HEK293 (cell line): Measurements from ENCODE around the gene SFMBT2.

Experiments used
- CTCF ChIA-PET: fragments of 350-600 bp; formaldehyde crosslinking; extraction: SDS; loops from one replicate; lab custom pipeline; 2021; ENCODE audit warnings: antibody characterized with exemption; lab: Yijun Ruan, JAX
- POLR2A ChIA-PET: fragments of 300-600 bp; formaldehyde crosslinking; extraction: SDS; loops from one replicate; lab custom pipeline; 2020; ENCODE audit warnings: antibody characterized with exemption, inconsistent platforms; lab: Yijun Ruan, JAX
- H3K27ac ChIP-seq: fragments of 200-500 bp; sonication (Bioruptor generic); 2 replicates; pipeline ENCODE4 v1.5.1; 2014; ENCODE audit warnings: low read depth, low read length, control low read depth, inconsistent platforms; ENCODE audit errors: extremely low read depth
- H3K36me3 ChIP-seq, 2 experiments: fragments of 200-500 bp in 1 of 2; sonication (Bioruptor generic) in 1 of 2; 1 replicate in 1 of 2; 2 replicates in 1 of 2; pipeline ENCODE4 v1.5.1; 2014 to 2017; ENCODE audit warnings: inconsistent platforms in 2 of 2, low read length in 2 of 2; ENCODE audit not compliant: control insufficient read depth in 2 of 2, insufficient read depth in 1 of 2
- H3K4me1 ChIP-seq: fragments of 200-500 bp; sonication (Bioruptor generic); 2 replicates; pipeline ENCODE4 v1.5.1; 2014; ENCODE audit warnings: mild to moderate bottlenecking, low read length, inconsistent platforms; ENCODE audit not compliant: control insufficient read depth, insufficient read depth
- H3K4me3 ChIP-seq: 2 replicates; pipeline ENCODE4 v1.5.1; 2011; ENCODE audit warnings: low read depth, mild to moderate bottlenecking, control low read depth, low read length, moderate library complexity
- H3K9me3 ChIP-seq: fragments of 200-500 bp; sonication (Bioruptor generic); 2 replicates; pipeline ENCODE4 v1.5.1; 2014; ENCODE audit warnings: low read depth, low read length, inconsistent platforms; ENCODE audit not compliant: control insufficient read depth, insufficient read depth
- GLIS2 ChIP-seq: fragments of 450-650 bp; formaldehyde crosslinking; IDR thresholded peaks from 2 replicates; pipeline ENCODE4 v1.5.1; 2016; ENCODE audit warnings: missing biosample characterization, missing genetic modification characterization
- KLF16 ChIP-seq: fragments of 450-650 bp; formaldehyde crosslinking; IDR thresholded peaks from 2 replicates; pipeline ENCODE4 v1.5.1; 2017; ENCODE audit warnings: missing biosample characterization, missing genetic modification characterization
- MEIS1 ChIP-seq: sonication (generic); formaldehyde crosslinking; IDR thresholded peaks from 2 replicates; pipeline ENCODE4 v1.8.1; 2022; ENCODE audit warnings: missing genetic modification reagents, mild to moderate bottlenecking, borderline replicate concordance
- WT1 ChIP-seq: fragments of 450-650 bp; formaldehyde crosslinking; IDR thresholded peaks from 2 replicates; pipeline ENCODE4 v1.5.1; 2016; ENCODE audit warnings: missing biosample characterization, missing genetic modification characterization
- YY2 ChIP-seq: fragments of 450-650 bp; formaldehyde crosslinking; IDR thresholded peaks from 2 replicates; pipeline ENCODE4 v1.5.1; 2016; ENCODE audit warnings: missing biosample characterization, missing genetic modification characterization
- ZBTB1 ChIP-seq: fragments of 450-650 bp; formaldehyde crosslinking; IDR thresholded peaks from 2 replicates; pipeline ENCODE4 v1.5.1; 2016; ENCODE audit warnings: missing biosample characterization, missing genetic modification characterization
- ZEB2 ChIP-seq: fragments of 450-650 bp; formaldehyde crosslinking; IDR thresholded peaks from 2 replicates; pipeline ENCODE4 v1.5.1; 2016; ENCODE audit warnings: missing biosample characterization, missing genetic modification characterization
- ZNF10 ChIP-seq: fragments of 450-650 bp; formaldehyde crosslinking; IDR thresholded peaks from 2 replicates; pipeline ENCODE4 v1.5.1; 2017; ENCODE audit warnings: missing biosample characterization, missing genetic modification characterization
- ZNF175 ChIP-seq: fragments of 450-650 bp; formaldehyde crosslinking; IDR thresholded peaks from 2 replicates; pipeline ENCODE4 v1.5.1; 2016; ENCODE audit warnings: missing biosample characterization, missing genetic modification characterization
- ZNF19 ChIP-seq: fragments of 450-650 bp; formaldehyde crosslinking; IDR thresholded peaks from 2 replicates; pipeline ENCODE4; 2016; ENCODE audit warnings: missing biosample characterization, missing genetic modification characterization, low read depth
- ZNF2 ChIP-seq: fragments of 450-650 bp; formaldehyde crosslinking; IDR thresholded peaks from 2 replicates; pipeline ENCODE4 v1.5.1; 2016; ENCODE audit warnings: missing biosample characterization, missing genetic modification characterization
- ZNF404 ChIP-seq: fragments of 450-650 bp; formaldehyde crosslinking; IDR thresholded peaks from 2 replicates; pipeline ENCODE4 v1.5.1; 2017; ENCODE audit warnings: missing biosample characterization, missing genetic modification characterization
- ZNF416 ChIP-seq: fragments of 450-650 bp; formaldehyde crosslinking; IDR thresholded peaks from 2 replicates; pipeline ENCODE4 v1.5.1; 2016; ENCODE audit warnings: missing biosample characterization, missing genetic modification characterization
- ZNF433 ChIP-seq: fragments of 450-650 bp; formaldehyde crosslinking; IDR thresholded peaks from 2 replicates; pipeline ENCODE4 v1.5.1; 2016; ENCODE audit warnings: missing biosample characterization, missing genetic modification characterization, low read depth
- ZNF48 ChIP-seq: fragments of 450-650 bp; formaldehyde crosslinking; IDR thresholded peaks from 2 replicates; pipeline ENCODE4 v1.5.1; 2016; ENCODE audit warnings: missing biosample characterization, missing genetic modification characterization
- ZNF530 ChIP-seq: fragments of 450-650 bp; formaldehyde crosslinking; IDR thresholded peaks from 2 replicates; pipeline ENCODE4 v1.5.1; 2016; ENCODE audit warnings: low read depth, missing biosample characterization, missing genetic modification characterization
- ZNF560 ChIP-seq: fragments of 450-650 bp; formaldehyde crosslinking; IDR thresholded peaks from 2 replicates; pipeline ENCODE4 v1.5.1; 2017; ENCODE audit warnings: missing biosample characterization, missing genetic modification characterization, borderline replicate concordance
- ZNF571 ChIP-seq: fragments of 450-650 bp; formaldehyde crosslinking; IDR thresholded peaks from 2 replicates; pipeline ENCODE4 v1.5.0; 2017; ENCODE audit warnings: missing biosample characterization, missing genetic modification characterization
- ZNF654 ChIP-seq: fragments of 450-650 bp; formaldehyde crosslinking; IDR thresholded peaks from 2 replicates; pipeline ENCODE4 v1.5.1; 2016; ENCODE audit warnings: low read depth, missing biosample characterization, missing genetic modification characterization
- ZNF768 ChIP-seq: fragments of 450-650 bp; formaldehyde crosslinking; IDR thresholded peaks from 2 replicates; pipeline ENCODE4 v1.5.1; 2018; ENCODE audit warnings: missing biosample characterization, mild to moderate bottlenecking, missing genetic modification characterization
- ZNF777 ChIP-seq: fragments of 450-650 bp; formaldehyde crosslinking; IDR thresholded peaks from 2 replicates; pipeline ENCODE4 v1.5.1; 2017; ENCODE audit warnings: missing biosample characterization, missing genetic modification characterization, borderline replicate concordance
- ZNF792 ChIP-seq: fragments of 450-650 bp; formaldehyde crosslinking; IDR thresholded peaks from 2 replicates; pipeline ENCODE4 v1.5.1; 2016; ENCODE audit warnings: missing biosample characterization, missing genetic modification characterization
- TF ChIP-seq, protein P1 (sequence below): fragments of 450-650 bp; formaldehyde crosslinking; IDR thresholded peaks from 2 replicates; pipeline ENCODE4 v1.5.1; 2016; ENCODE audit warnings: missing biosample characterization, missing genetic modification characterization
- TF ChIP-seq, protein P2 (sequence below): fragments of 450-650 bp; IDR thresholded peaks from 2 replicates; pipeline ENCODE4 v1.5.1; 2018; ENCODE audit warnings: missing biosample characterization, mild to moderate bottlenecking, missing genetic modification characterization
- TF ChIP-seq, protein P3 (sequence below): fragments of 450-650 bp; formaldehyde crosslinking; IDR thresholded peaks from 2 replicates; pipeline ENCODE4 v1.5.1; 2016; ENCODE audit warnings: missing biosample characterization, missing genetic modification characterization
- TF ChIP-seq, protein P4 (sequence below): fragments of 450-650 bp; formaldehyde crosslinking; optimal IDR thresholded peaks from 2 replicates; pipeline ENCODE3; 2016; ENCODE audit warnings: missing biosample characterization, mild to moderate bottlenecking, missing genetic modification characterization
- TF ChIP-seq, protein P5 (sequence below): fragments of 450-650 bp; formaldehyde crosslinking; IDR thresholded peaks from 2 replicates; pipeline ENCODE4 v1.5.1; 2017; ENCODE audit warnings: missing biosample characterization, missing genetic modification characterization
- TF ChIP-seq, protein P6 (sequence below): fragments of 450-650 bp; formaldehyde crosslinking; IDR thresholded peaks from 2 replicates; pipeline ENCODE4 v1.5.1; 2017; ENCODE audit warnings: missing biosample characterization, missing genetic modification characterization

The SFMBT2 gene

DNA sequence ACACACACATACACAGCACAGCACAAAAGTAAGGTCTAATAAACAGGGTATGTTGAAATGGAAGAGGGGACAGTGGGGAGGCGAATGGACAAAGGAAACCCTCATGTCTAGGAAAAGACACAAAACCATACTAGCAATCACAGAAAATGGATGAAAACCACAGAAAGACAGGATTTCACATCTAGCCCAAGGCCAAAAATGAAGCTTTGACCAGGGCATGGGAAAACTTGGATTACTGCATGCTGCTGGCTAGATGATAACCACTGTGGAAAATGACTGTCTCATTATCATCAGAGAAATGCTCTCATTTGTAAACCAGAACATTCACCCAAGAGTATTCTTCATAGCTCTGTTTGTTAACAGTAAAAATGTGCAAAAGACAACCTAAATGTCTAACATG lies 88.2 kb downstream of the SFMBT2 start:
- no peak for TF ChIP-seq ZNF777 (tag by site-specific recombination)
- TF ChIP-seq ZNF2 (tag by site-specific recombination): no peak
- no peak for TF ChIP-seq MEIS1 (CRISPR knock-in tag)
- TF ChIP-seq, protein P1, sequence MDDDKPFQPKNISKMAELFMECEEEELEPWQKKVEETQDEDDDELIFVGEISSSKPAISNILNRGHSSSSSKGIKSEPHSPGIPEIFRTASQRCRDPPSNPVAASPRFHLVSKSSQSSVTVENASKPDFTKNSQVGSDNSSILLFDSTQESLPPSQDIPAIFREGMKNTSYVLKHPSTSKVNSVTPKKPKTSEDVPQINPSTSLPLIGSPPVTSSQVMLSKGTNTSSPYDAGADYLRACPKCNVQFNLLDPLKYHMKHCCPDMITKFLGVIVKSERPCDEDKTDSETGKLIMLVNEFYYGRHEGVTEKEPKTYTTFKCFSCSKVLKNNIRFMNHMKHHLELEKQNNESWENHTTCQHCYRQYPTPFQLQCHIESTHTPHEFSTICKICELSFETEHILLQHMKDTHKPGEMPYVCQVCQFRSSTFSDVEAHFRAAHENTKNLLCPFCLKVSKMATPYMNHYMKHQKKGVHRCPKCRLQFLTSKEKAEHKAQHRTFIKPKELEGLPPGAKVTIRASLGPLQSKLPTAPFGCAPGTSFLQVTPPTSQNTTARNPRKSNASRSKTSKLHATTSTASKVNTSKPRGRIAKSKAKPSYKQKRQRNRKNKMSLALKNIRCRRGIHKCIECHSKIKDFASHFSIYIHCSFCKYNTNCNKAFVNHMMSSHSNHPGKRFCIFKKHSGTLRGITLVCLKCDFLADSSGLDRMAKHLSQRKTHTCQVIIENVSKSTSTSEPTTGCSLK (tag by site-specific recombination): no peak
- no peak for TF ChIP-seq ZBTB1 (tag by site-specific recombination)
- no peak for TF ChIP-seq ZNF792 (tag by site-specific recombination)
- TF ChIP-seq ZNF530 (tag by site-specific recombination): no peak
- TF ChIP-seq, protein P2, sequence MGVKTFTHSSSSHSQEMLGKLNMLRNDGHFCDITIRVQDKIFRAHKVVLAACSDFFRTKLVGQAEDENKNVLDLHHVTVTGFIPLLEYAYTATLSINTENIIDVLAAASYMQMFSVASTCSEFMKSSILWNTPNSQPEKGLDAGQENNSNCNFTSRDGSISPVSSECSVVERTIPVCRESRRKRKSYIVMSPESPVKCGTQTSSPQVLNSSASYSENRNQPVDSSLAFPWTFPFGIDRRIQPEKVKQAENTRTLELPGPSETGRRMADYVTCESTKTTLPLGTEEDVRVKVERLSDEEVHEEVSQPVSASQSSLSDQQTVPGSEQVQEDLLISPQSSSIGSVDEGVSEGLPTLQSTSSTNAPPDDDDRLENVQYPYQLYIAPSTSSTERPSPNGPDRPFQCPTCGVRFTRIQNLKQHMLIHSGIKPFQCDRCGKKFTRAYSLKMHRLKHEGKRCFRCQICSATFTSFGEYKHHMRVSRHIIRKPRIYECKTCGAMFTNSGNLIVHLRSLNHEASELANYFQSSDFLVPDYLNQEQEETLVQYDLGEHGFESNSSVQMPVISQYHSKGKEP (tag by site-specific recombination): no peak
- no peak for TF ChIP-seq ZNF560 (tag by site-specific recombination)
- TF ChIP-seq KLF16 (tag by site-specific recombination): no peak
- Histone ChIP-seq H3K4me1 (peaks cover 14% of the 10 kb centered on the region), H3K36me3 (no peaks in the 10 kb centered on the region), H3K27ac (no peak overlapping the region), H3K4me3 (no peak overlapping the region), H3K9me3 (no peaks in the 10 kb centered on the region)
- POLR2A ChIA-PET: no interaction called here
- CTCF ChIA-PET: no interaction called here

DNA sequence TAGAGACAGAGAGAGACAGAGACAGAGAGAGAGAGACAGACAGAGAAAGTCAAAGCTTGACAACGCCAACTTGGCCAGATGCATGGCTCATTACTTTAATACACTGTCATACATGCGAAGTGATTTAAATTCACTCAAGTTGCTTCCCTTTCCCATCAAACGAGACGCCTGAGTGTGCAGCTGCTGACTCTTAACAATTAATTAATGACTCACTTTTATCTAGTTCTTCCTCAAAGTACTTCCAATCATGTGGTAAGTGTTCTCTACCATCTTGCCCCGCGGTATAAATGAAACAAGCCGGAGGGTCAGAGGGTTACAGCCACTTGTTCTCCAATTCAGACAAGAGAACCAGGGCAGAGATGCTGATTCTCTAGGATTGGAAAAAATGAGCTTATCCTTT lies 90.8 kb downstream of the SFMBT2 start:
- H3K4me1 ChIP-seq: peaks cover 14% of the 10 kb centered on the region
- H3K4me3 ChIP-seq: no peak overlapping the region
- H3K36me3 ChIP-seq: no peaks in the 10 kb centered on the region
- no peak overlapping the region for H3K27ac ChIP-seq
- no peaks in the 10 kb centered on the region for H3K9me3 ChIP-seq
- CTCF ChIA-PET: no interaction called here
- POLR2A ChIA-PET: no interaction called here
- TF ChIP-seq ZNF175 (tag by site-specific recombination): no peak
- TF ChIP-seq WT1 (tag by site-specific recombination): no peak
- TF ChIP-seq ZNF416 (tag by site-specific recombination): no peak
- TF ChIP-seq ZNF10: no peak
- TF ChIP-seq ZNF433 (tag by site-specific recombination): no peak
- no peak for TF ChIP-seq ZNF404 (tag by site-specific recombination)
- no peak for TF ChIP-seq ZNF768 (tag by site-specific recombination)
- no peak for TF ChIP-seq ZNF19 (tag by site-specific recombination)
- TF ChIP-seq, protein P3, sequence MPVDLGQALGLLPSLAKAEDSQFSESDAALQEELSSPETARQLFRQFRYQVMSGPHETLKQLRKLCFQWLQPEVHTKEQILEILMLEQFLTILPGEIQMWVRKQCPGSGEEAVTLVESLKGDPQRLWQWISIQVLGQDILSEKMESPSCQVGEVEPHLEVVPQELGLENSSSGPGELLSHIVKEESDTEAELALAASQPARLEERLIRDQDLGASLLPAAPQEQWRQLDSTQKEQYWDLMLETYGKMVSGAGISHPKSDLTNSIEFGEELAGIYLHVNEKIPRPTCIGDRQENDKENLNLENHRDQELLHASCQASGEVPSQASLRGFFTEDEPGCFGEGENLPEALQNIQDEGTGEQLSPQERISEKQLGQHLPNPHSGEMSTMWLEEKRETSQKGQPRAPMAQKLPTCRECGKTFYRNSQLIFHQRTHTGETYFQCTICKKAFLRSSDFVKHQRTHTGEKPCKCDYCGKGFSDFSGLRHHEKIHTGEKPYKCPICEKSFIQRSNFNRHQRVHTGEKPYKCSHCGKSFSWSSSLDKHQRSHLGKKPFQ (tag by site-specific recombination): no peak
- TF ChIP-seq, protein P4, sequence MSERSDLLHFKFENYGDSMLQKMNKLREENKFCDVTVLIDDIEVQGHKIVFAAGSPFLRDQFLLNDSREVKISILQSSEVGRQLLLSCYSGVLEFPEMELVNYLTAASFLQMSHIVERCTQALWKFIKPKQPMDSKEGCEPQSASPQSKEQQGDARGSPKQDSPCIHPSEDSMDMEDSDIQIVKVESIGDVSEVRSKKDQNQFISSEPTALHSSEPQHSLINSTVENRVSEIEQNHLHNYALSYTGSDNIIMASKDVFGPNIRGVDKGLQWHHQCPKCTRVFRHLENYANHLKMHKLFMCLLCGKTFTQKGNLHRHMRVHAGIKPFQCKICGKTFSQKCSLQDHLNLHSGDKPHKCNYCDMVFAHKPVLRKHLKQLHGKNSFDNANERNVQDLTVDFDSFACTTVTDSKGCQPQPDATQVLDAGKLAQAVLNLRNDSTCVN (tag by site-specific recombination): no peak
- TF ChIP-seq, protein P5, sequence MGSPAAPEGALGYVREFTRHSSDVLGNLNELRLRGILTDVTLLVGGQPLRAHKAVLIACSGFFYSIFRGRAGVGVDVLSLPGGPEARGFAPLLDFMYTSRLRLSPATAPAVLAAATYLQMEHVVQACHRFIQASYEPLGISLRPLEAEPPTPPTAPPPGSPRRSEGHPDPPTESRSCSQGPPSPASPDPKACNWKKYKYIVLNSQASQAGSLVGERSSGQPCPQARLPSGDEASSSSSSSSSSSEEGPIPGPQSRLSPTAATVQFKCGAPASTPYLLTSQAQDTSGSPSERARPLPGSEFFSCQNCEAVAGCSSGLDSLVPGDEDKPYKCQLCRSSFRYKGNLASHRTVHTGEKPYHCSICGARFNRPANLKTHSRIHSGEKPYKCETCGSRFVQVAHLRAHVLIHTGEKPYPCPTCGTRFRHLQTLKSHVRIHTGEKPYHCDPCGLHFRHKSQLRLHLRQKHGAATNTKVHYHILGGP: no peak
- no peak for TF ChIP-seq ZEB2 (tag by site-specific recombination)
- TF ChIP-seq ZNF2 (tag by site-specific recombination): no peak
- no peak for TF ChIP-seq ZNF571
- TF ChIP-seq, protein P6, sequence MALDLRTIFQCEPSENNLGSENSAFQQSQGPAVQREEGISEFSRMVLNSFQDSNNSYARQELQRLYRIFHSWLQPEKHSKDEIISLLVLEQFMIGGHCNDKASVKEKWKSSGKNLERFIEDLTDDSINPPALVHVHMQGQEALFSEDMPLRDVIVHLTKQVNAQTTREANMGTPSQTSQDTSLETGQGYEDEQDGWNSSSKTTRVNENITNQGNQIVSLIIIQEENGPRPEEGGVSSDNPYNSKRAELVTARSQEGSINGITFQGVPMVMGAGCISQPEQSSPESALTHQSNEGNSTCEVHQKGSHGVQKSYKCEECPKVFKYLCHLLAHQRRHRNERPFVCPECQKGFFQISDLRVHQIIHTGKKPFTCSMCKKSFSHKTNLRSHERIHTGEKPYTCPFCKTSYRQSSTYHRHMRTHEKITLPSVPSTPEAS: no peak
- TF ChIP-seq ZNF48 (tag by site-specific recombination): no peak
- TF ChIP-seq ZNF654 (tag by site-specific recombination): no peak
- TF ChIP-seq GLIS2 (tag by site-specific recombination): no peak
- no peak for TF ChIP-seq YY2
